ENCODE results near the gene OSBPL6.
A peak's percentile ranks its signal among the peaks of the same experiment; 100 is the strongest.
"Not testable (repeated sequence)": the region's sequence is repeated elsewhere in the genome, so short reads cannot be mapped to it uniquely, and the experiment has no call there.

OSBPL6 gene

GRCh38 chr2:178198441-178198840, 4.1 kb downstream of the OSBPL6 start:
- DNase-seq: not testable (repeated sequence)

GRCh38 chr2:178199334-178199733, 5.0 kb downstream of the OSBPL6 start:
- no peak for DNase-seq

GRCh38 chr2:178200331-178200730, 6.0 kb downstream of the OSBPL6 start:
- DNase-seq: no peak

- DNase-seq: no peak
Observed at GRCh38 chr2:178202927-178203326, 8.6 kb downstream of the OSBPL6 start.

DNA sequence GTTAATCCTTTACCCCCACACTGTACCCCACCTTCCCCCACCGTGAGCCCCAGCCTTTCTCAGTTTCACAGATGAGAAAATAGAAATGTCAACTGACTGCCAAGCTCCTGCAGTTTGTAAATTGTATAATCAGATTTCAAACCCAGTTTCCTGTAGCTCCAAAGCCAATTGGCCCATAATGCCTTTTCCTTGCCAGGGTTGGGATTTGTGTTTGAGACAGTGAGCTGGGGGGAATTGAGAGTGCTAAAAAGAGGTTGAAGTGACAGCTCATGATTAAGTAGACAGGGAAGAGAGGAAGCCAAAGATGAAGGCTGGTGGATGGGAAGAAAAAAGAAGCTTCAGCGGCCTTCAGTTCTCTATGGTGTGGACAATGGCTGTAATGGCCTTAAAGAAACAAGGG, 10.7 kb downstream of the OSBPL6 start:
- peak in 1 of 14 donors; percentile 7 for DNase-seq

DNA sequence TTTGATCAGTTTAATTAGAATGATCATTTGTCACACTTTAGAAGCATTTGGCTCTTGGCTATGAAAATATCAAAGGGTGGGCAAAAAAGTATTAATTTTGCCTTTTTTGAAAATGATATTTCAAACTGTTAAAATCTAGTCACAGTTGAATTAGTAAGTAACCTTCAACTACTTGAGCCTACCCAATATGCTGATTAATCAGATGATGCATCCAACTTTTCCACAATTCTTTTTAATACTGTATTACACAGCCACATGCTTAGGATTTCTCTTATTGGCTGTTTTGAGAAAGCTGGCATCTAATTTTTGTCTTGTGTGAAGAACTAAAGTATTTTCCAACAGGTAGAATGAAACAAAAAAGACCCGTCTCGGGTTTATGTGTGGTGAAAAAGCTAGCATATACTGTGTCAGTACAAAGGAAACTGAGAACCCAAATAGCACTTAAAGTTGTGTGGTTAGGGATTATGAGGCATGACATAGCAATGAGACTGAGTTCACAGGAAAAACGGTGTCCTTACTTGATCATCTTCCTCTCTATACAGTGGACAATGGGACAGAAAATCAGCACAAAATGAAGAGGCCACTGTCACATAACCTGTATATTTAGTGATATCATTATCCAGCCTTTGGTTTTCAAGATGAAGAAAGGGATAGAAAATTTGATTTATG, 11.7 kb downstream of the OSBPL6 start:
- DNase-seq: no peak

DNA sequence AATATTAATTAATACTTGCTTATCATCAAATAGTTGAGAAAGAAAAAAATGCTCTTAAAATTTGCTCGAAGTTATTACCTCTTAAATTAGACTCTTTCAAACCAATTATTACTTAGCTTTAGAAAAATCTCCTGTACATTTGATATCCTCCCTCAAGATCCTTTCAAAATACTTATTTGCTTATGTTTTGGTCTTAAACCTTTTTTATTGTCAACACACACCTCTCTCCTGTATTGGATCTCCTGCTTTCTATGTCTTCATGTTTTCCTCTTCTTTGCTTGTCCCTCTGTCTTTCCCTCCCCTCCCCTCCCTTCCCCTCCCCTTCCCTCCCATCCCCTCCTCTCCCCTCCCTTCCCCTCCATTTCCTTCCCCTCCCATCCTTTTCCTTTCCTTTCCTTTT, 14.0 kb downstream of the OSBPL6 start:
- no peak for DNase-seq

GRCh38 chr2:178208817-178209216, 14.5 kb downstream of the OSBPL6 start:
- no peak for DNase-seq

DNA sequence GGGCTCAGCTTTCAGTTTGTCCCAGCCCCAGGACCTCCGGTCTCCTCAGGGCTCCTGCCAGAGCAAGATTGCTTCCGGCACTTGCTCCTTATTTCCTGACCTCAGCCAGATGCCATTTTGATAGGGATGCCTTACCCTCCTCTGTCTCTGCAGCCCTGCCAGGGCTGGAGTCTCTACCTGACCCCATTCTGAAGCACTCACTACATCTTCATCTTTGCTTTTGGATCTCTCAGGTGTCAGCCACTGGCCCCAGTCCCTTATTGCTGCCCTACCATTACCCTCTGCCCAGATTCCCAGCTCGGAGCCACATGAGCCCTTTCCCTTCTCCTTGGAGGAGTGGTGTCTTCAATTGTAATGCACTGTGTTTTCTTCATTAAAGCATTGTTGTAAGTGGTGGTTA, 17.1 kb downstream of the OSBPL6 start:
- no peak for DNase-seq

- DNase-seq: peak in 2 of 14 donors; percentile 10
Observed at GRCh38 chr2:178211943-178212342, 17.6 kb downstream of the OSBPL6 start.

GRCh38 chr2:178213991-178214390, 19.7 kb downstream of the OSBPL6 start:
- DNase-seq: no peak

- no peak for DNase-seq
Observed at GRCh38 chr2:178219247-178219646, 24.9 kb downstream of the OSBPL6 start.

- no peak for DNase-seq
Observed at GRCh38 chr2:178220814-178221213, 26.5 kb downstream of the OSBPL6 start.

DNA sequence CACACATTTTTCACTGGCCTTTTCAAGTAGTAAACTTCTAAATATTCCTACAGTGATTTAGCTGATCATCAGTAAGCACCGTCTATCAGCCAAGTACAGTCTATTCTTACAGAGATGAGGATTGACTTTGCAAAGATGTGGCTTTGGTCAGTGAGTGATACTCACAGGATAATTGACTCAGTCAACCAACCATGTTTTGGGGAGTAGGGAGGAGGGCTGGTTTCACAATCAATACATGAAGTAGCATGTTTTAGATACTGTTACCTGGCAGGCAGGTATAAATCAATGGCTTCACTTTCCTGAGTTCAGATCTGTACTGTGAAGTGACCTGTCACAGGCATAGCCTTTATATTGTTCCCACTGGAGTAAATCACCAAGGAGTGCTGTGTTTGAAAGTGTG, 27.2 kb downstream of the OSBPL6 start:
- no peak for DNase-seq

DNA sequence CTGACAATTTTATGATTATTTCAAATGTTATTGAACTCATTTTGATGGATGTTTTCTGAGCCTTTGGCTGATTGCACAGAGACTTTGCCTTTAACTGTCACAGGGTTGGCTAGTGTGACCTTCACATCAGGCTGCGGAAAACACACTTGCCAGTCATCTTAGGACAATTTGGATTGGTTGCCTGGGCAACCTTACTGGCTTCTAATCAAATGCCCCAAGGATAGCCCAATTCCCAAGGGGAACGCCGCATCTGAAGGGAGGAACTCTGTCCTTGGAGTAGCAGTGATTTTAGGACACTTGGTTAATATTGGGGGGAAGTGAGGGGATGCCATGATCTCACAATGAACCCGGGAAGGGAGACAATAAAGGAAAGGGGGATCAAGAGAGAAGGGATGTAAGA, 29.5 kb downstream of the OSBPL6 start:
- DNase-seq: no peak

DNA sequence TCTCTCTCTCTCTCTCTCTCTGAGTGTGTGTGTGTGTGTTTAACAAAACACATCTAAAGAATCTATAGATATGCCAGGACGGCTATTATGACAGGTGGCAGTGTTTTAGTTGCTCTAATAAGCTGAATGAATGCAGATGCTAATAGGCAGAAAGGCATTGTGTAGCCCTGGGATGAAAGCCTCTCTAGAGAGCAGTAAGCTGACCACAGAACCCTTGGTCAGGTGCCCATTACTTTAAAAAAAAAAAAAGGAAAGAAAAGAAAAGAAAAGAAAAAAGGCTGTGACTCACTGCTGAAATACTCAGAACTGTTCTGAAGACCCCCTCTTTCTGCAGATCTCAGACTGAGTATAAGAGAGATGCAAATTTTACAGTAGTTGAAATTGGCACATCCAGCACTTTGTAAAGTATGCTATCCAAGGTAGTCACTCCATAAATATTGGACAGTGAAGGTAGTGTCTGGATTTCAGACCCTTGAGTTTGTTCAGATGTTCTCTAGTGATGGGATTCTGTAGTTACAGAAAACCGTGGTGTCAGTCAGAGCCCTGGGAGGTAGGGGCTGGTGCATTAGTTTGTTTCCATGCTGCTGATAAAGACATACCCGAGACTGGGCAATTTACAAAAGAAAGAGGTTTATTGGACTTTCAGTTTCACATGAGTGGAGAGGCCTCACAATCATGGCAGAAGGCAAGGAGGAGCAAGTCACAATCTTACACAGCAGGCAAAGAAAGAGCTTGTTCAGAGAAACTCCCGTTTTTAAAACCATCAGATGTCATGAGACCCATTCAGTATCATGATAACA, 30.9 kb downstream of the OSBPL6 start:
- DNase-seq: no peak

GRCh38 chr2:178227187-178227586, 32.9 kb downstream of the OSBPL6 start:
- DNase-seq: no peak

DNA sequence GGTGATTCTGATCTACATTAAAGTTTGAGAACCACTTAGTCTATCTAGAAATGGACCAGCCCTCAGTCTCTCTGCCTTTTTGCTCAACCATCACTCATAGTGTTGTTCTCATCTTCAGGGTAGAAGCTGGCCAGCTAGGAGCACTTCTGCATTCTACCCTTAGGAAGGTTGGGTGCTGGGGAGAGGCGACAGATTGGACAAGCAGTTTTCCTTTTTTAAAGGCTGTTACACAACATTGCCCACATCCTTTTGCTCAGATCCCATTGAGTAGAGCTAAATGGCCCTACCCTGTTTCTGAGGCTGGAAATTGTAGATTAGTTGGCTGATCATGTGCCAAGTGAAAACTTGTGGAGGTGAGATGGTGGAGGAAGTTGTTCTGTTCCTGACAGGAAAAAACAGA, 35.6 kb downstream of the OSBPL6 start:
- no peak for DNase-seq

- no peak for DNase-seq
Observed at GRCh38 chr2:178230396-178230795, 36.1 kb downstream of the OSBPL6 start.

DNA sequence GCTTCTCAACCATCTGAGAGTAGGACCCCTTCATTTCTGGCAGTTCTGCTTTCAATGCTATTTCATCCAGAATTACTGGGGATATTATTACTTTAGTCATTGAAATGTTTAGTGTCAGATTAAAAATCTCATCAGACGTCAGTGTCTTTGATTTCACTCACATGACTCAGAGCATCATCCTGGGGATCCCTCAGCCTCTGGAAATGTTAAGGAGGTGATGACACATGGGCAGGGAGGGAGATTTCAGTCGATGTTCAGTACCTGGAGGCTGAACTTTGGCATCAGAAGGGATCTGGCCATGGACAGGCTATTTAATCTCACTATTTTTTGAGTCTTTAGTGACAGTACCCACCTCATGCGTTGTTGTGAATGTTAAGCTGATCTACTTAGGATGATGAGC, 39.1 kb downstream of the OSBPL6 start:
- DNase-seq: no peak

DNA sequence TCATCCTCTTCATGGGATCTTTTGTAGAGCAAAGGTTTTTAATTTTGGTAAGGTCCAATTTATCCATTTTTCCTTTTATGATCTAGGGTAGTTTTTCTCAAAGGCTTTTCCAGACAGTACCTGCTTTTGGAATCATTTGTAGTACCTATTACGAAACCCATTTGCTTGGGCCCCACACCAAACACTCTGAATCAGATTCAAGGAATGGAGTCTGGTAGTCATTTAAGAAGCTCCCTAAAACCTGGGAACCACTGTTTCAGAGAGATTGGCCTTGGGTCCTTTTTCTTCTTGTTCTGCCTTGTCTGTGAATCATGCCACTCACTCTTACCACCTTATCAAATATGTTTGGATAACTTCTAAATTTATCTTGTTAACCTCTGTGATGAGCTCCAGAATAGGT, 40.3 kb downstream of the OSBPL6 start:
- DNase-seq: no peak

- no peak for DNase-seq
Observed at GRCh38 chr2:178237488-178238153, 43.3 kb downstream of the OSBPL6 start.

- DNase-seq: no peak
Observed at GRCh38 chr2:178238154-178238521, 43.8 kb downstream of the OSBPL6 start.

GRCh38 chr2:178238750-178239149, 44.4 kb downstream of the OSBPL6 start:
- DNase-seq: no peak
